B cell (primary cell): Measurements from ENCODE around the gene TTC27. TPM values are rescaled to one million over a fixed set of nuclear protein-coding genes. Genes with fewer than 3 reads are reported as not detected.

Experiments
- ATAC-seq: fragments of 200-7000 bp; cut with Tn5 transposase; one replicate; pipeline ENCODE4 v1.10.0; 2021; ENCODE audit warnings: low read depth, mild to moderate bottlenecking, moderate number of reproducible peaks, moderate library complexity
- CTCF ChIA-PET: fragments of 350-600 bp; sonication (Branson Sonifier 250); formaldehyde crosslinking; loops from one replicate; lab custom pipeline; 2021; ENCODE audit warnings: antibody characterized with exemption, inconsistent platforms; lab: Charles Lee
- POLR2A ChIA-PET: fragments of 350-600 bp; sonication (Branson Sonifier 250); formaldehyde crosslinking; loops from one replicate; lab custom pipeline; 2021; ENCODE audit warnings: antibody characterized with exemption; lab: Charles Lee
- DNase-seq: peaks from one replicate; pipeline ENCODE4 v3.0.0; 2013
- H2AFZ ChIP-seq: 2 replicates; pipeline ENCODE4 v1.6.1; 2012; ENCODE audit warnings: mild to moderate bottlenecking, low read depth, low read length; ENCODE audit not compliant: insufficient read depth, poor library complexity, severe bottlenecking
- H3K27ac ChIP-seq, 2 donors: 1 replicate in 1 of 2; 2 replicates in 1 of 2; pipeline ENCODE4 v1.5.1; 2012 to 2013; ENCODE audit warnings: low read length in 2 of 2, mild to moderate bottlenecking in 2 of 2, moderate library complexity in 1 of 2
- H3K27me3 ChIP-seq, 4 experiments: fragments of 200-600 bp in 1 of 4; sonication (generic) in 1 of 4; replicated peaks in 1 of 4; 1 replicate in 2 of 4; 2 replicates in 2 of 4; pipeline versions ENCODE4 v1.6.1 to v1.7.0; 2013 to 2016; ENCODE audit warnings: low read length in 3 of 4, mild to moderate bottlenecking in 2 of 4, mixed read lengths in 1 of 4, moderate library complexity in 1 of 4; ENCODE audit not compliant: insufficient read depth in 4 of 4, control insufficient read depth in 3 of 4; ENCODE audit errors: control extremely low read depth in 1 of 4
- H3K36me3 ChIP-seq, 2 experiments: replicated peaks in 1 of 2; 1 replicate in 1 of 2; 2 replicates in 1 of 2; pipeline versions ENCODE4 v1.6.1 to v1.7.1; 2013; ENCODE audit warnings: low read length in 1 of 2; ENCODE audit not compliant: insufficient read depth in 2 of 2, control insufficient read depth in 1 of 2; ENCODE audit errors: control extremely low read depth in 1 of 2, extremely low read depth in 1 of 2
- H3K4me1 ChIP-seq, 2 donors: fragments of 200-600 bp in 1 of 2; sonication (generic) in 1 of 2; 1 replicate in 1 of 2; 2 replicates in 1 of 2; pipeline versions ENCODE4 v1.5.1 to v1.6.1; 2013 to 2017; ENCODE audit warnings: low read length in 2 of 2; ENCODE audit not compliant: control insufficient read depth in 2 of 2, insufficient read depth in 2 of 2
- H3K4me2 ChIP-seq: replicated peaks from 2 replicates; pipeline ENCODE3; 2012; ENCODE audit warnings: mild to moderate bottlenecking, low read depth, low read length; ENCODE audit not compliant: poor library complexity, severe bottlenecking
- H3K4me3 ChIP-seq, 5 experiments: fragments of 200-600 bp in 1 of 5; sonication (generic) in 1 of 5; 1 replicate in 3 of 5; 2 replicates in 2 of 5; pipeline versions ENCODE4 v1.5.1 to v1.7.0; 2011 to 2016; ENCODE audit warnings: low read length in 4 of 5, mild to moderate bottlenecking in 4 of 5, low read depth in 2 of 5, control low read depth in 1 of 5, moderate library complexity in 1 of 5; ENCODE audit not compliant: insufficient read depth in 1 of 5; ENCODE audit errors: control extremely low read depth in 1 of 5, extremely low read depth in 1 of 5
- H3K79me2 ChIP-seq: fragments of 200-600 bp; sonication (generic); one replicate; pipeline ENCODE4 v1.6.0; 2016; ENCODE audit warnings: low read length; ENCODE audit not compliant: control insufficient read depth, insufficient read depth
- H3K9ac ChIP-seq: fragments of 200-600 bp; sonication (generic); 2 replicates; pipeline ENCODE4 v1.6.1; 2017; ENCODE audit warnings: mild to moderate bottlenecking, low read length, moderate library complexity
- H3K9me3 ChIP-seq, 3 donors: one replicate each; pipeline versions ENCODE4 v1.6.1 to v1.7.1; 2013; ENCODE audit warnings: low read length in 2 of 3; ENCODE audit not compliant: control insufficient read depth in 2 of 3, insufficient read depth in 1 of 3; ENCODE audit errors: control extremely low read depth in 1 of 3
- H4K20me1 ChIP-seq: 2 replicates; pipeline ENCODE4 v1.6.0; 2012; ENCODE audit warnings: mild to moderate bottlenecking, low read length; ENCODE audit not compliant: insufficient read depth, control insufficient read depth, poor library complexity, severe bottlenecking
- H3K27ac Mint-ChIP-seq: one replicate; pipeline ENCODE4 v1.8.0; 2021; ENCODE audit warnings: mixed read lengths
- H3K27me3 Mint-ChIP-seq: one replicate; pipeline ENCODE4 v1.8.0; 2021; ENCODE audit warnings: mixed read lengths
- H3K4me1 Mint-ChIP-seq: one replicate; pipeline ENCODE4 v1.8.0; 2021; ENCODE audit warnings: mixed read lengths
- H3K4me3 Mint-ChIP-seq: one replicate; pipeline ENCODE4 v1.8.0; 2021; ENCODE audit warnings: mixed read lengths
- H3K9me3 Mint-ChIP-seq: one replicate; pipeline ENCODE4 v1.8.0; 2022; ENCODE audit warnings: mixed read lengths; ENCODE audit not compliant: insufficient read depth
- EZH2 ChIP-seq: IDR thresholded peaks from 2 replicates; pipeline ENCODE4 v1.6.1; 2012; ENCODE audit warnings: borderline replicate concordance, low read depth, mild to moderate bottlenecking, moderate library complexity, low read length; ENCODE audit not compliant: insufficient read depth, poor library complexity, severe bottlenecking
- WGBS: methylation state at CpG from one replicate; pipeline ENCODE4 v1.1.5; 2013; ENCODE audit warnings: missing lambda C conversion rate; ENCODE audit not compliant: insufficient coverage; 5-methylcytosine and 5-hydroxymethylcytosine counted together
- intact Hi-C: fragments of 100-400 bp; cut with micrococcal nuclease; formaldehyde crosslinking; loops from one replicate; pipeline ENCODE4 v1.10.0; 2022
- polyA plus RNA-seq: library from polyadenylated mRNA; depleted of rRNA; stranded (reverse); fragments of >200 nt; gene quantifications from 2 replicates; pipeline ENCODE4 v1.2.3, GENCODE V29; 2012
- total RNA-seq, 2 donors: library from RNA; stranded (reverse); fragments of 120-200 nt in 1 of 2; gene quantifications; 1 replicate in 1 of 2; 2 replicates in 1 of 2; pipeline versions ENCODE4 v1.2.3 to v1.2.4, GENCODE V29; 2013 to 2022
- TF ChIP-seq, protein P1 (sequence below): fragments of 200-600 bp; IDR thresholded peaks from one replicate; pipeline ENCODE4 v1.8.0; 2022; ENCODE audit warnings: antibody characterized with exemption, mild to moderate bottlenecking

The TTC27 gene
- total and polyA plus RNA-seq, 2 donors (not counting 1 experiment from before 2014, with no cell fraction given): 22.7 to 28.5 TPM

DNA sequence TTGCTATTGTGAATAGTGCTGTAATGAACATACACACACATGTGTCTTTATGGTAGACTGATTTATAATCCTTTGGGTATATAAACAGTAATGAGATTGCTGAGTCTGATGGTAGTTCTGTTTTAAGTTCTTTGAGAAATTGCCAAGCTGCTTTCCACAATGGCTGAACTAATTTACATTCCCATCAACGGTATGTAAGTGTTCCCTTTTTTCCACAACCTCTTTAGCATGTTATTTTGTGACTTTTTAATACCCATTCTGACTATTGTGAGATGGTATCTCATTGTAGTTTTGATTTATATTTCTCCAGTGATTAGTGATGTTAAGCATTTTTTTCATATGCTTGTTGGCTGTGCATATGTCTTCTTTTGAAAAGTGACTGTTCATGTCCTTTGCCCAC, 86.7 kb downstream of the TTC27 start:
- Mint-ChIP-seq H3K27ac (no peak overlapping the region), H3K27me3 (no peaks in the 10 kb centered on the region), H3K9me3 (peaks cover 3% of the 10 kb centered on the region), H3K4me3 (no peak overlapping the region), H3K4me1 (peaks cover 11% of the 10 kb centered on the region)
- Histone ChIP-seq H4K20me1 (no peaks in the 10 kb centered on the region), H3K27me3 (no peaks in the 10 kb centered on the region), H3K9me3 (no peaks in the 10 kb centered on the region), H3K4me3 (no peak overlapping the region), H2AFZ (no peak overlapping the region), H3K9ac (no peak overlapping the region), H3K4me1 (no peaks in the 10 kb centered on the region), H3K4me2 (no peak overlapping the region), H3K27ac (no peak overlapping the region), H3K36me3 (peaks cover 0 to 8% of the 10 kb centered on the region in 2 experiments), H3K79me2 (no peaks in the 10 kb centered on the region)
- intact Hi-C loops: no loop called here
- TF ChIP-seq EZH2: no peak
- TF ChIP-seq, protein P1, sequence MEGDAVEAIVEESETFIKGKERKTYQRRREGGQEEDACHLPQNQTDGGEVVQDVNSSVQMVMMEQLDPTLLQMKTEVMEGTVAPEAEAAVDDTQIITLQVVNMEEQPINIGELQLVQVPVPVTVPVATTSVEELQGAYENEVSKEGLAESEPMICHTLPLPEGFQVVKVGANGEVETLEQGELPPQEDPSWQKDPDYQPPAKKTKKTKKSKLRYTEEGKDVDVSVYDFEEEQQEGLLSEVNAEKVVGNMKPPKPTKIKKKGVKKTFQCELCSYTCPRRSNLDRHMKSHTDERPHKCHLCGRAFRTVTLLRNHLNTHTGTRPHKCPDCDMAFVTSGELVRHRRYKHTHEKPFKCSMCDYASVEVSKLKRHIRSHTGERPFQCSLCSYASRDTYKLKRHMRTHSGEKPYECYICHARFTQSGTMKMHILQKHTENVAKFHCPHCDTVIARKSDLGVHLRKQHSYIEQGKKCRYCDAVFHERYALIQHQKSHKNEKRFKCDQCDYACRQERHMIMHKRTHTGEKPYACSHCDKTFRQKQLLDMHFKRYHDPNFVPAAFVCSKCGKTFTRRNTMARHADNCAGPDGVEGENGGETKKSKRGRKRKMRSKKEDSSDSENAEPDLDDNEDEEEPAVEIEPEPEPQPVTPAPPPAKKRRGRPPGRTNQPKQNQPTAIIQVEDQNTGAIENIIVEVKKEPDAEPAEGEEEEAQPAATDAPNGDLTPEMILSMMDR: no peak
- ChIA-PET CTCF (no interaction called here), POLR2A (no interaction called here)
- no CpG with 5 or more reads among the region's 1 CpG for whole genome bisulfite sequencing
- no peak for DNase-seq
- ATAC-seq: no peak

DNA sequence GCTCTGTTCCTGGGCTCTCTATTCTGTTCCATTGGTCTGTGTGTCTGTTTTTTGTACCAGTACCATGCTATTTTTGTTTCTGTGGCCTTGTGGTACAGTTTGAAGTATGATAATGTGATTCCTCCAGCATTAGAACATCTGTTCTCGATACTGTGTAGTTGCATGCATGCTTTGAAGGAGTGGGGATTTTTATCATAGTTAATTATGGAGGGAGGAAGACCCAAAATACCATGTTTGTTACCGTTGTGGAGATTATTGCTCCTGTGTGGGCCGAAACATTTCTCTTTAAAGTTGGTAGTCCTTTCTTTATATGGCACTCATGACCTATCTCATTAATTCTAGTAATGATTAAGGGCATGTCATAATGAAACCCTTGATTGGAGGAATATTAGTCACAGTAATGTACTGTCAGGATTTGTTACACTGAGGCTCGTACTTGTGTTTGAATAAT, 87.6 kb downstream of the TTC27 start:
- no peak overlapping the region for H3K4me3 ChIP-seq

More for the DNA sequence above, 87.6 kb downstream of the TTC27 start:
- H3K36me3 ChIP-seq: peaks cover 0 to 8% of the 10 kb centered on the region in 2 experiments
- H3K79me2 ChIP-seq: no peaks in the 10 kb centered on the region
- no peak overlapping the region for H3K4me3 Mint-ChIP-seq
- no peak overlapping the region for H3K9ac ChIP-seq
- CTCF ChIA-PET: no interaction called here
- 60% methylated on average over 1 of the region's 4 CpGs for WGBS
- peaks cover 3% of the 10 kb centered on the region for H3K9me3 Mint-ChIP-seq
- TF ChIP-seq EZH2: no peak
- TF ChIP-seq, protein P1: no peak
- no peak overlapping the region for H3K27ac ChIP-seq
- no peaks in the 10 kb centered on the region for H3K27me3 ChIP-seq
- no peaks in the 10 kb centered on the region for H3K27me3 Mint-ChIP-seq
- ATAC-seq: no peak
- H3K4me1 Mint-ChIP-seq: peaks cover 11% of the 10 kb centered on the region
- H4K20me1 ChIP-seq: no peaks in the 10 kb centered on the region
- POLR2A ChIA-PET: no interaction called here
- H3K4me2 ChIP-seq: no peak overlapping the region
- intact Hi-C loops: no loop called here
- H3K27ac Mint-ChIP-seq: no peak overlapping the region
- H2AFZ ChIP-seq: no peak overlapping the region
- no peak for DNase-seq
- H3K4me1 ChIP-seq: no peaks in the 10 kb centered on the region
- no peaks in the 10 kb centered on the region for H3K9me3 ChIP-seq
